ENCODE data around the gene SLC1A6.
"Not testable (repeated sequence)": the region's sequence is repeated elsewhere in the genome, so short reads cannot be mapped to it uniquely, and the experiment has no call there.

SLC1A6 gene

DNA sequence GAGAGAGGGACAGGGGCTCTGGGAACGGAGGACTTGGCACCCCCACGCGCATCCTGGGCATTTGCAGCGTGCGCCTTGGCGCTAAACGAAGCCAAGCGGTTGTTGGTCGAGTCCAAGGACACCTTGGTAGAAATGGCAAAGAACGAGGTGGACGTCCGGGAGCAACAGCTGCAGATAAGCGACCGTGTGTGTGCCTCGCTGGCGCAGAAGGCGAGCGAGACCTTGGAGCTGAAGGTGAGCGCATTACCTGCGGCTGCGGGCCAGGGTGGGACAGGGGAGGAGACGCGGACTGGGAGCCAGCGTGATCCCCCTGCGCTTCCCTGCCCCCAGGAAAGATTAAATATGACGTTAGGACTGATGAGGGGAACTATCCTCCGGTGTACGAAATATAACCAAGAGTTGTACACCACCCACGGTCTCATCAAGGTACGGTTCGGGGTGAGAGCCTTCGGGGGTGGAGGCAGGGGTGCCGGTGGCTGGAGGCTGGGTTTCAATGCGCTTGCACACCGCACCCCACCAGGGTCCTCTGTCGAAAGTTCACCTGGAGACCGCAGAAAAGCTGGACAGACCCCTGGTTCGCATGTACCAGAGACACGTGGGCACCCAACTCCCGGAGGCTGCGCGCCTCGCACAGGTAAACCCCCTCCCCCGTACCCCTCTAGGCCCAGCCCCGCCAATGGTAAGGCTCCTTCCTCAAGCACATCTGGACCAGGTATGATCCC, 41.8 kb upstream of the SLC1A6 start:
- Histone ChIP-seq H3K27me3 (ENCODE audit: insufficient read depth, low read depth) (peaks cover 3% of the 10 kb centered on the region; the same call in 1 of the 2 replicates), H3K27ac (no peak overlapping the region), H3K4me2 (no peak overlapping the region), H3K36me3 (ENCODE audit: insufficient read depth) (no peaks in the 10 kb centered on the region), H3K4me1 (ENCODE audit: low read depth, poor library complexity, severe bottlenecking) (no peaks in the 10 kb centered on the region), H3K9ac (no peak overlapping the region), H4K20me1 (ENCODE audit: insufficient read depth) (no peaks in the 10 kb centered on the region), H2AFZ (ENCODE audit: low read depth) (no peak overlapping the region), H3K4me3 (IDR thresholded peaks at IDR 0.05; ENCODE audit: insufficient read depth, low read depth, low read length) (no peak overlapping the region), H3K79me2 (ENCODE audit: insufficient read depth, low read depth) (no peaks in the 10 kb centered on the region)
- TF ChIP-seq, protein P1, sequence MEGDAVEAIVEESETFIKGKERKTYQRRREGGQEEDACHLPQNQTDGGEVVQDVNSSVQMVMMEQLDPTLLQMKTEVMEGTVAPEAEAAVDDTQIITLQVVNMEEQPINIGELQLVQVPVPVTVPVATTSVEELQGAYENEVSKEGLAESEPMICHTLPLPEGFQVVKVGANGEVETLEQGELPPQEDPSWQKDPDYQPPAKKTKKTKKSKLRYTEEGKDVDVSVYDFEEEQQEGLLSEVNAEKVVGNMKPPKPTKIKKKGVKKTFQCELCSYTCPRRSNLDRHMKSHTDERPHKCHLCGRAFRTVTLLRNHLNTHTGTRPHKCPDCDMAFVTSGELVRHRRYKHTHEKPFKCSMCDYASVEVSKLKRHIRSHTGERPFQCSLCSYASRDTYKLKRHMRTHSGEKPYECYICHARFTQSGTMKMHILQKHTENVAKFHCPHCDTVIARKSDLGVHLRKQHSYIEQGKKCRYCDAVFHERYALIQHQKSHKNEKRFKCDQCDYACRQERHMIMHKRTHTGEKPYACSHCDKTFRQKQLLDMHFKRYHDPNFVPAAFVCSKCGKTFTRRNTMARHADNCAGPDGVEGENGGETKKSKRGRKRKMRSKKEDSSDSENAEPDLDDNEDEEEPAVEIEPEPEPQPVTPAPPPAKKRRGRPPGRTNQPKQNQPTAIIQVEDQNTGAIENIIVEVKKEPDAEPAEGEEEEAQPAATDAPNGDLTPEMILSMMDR (conservative IDR thresholded peaks at IDR 0.05; ENCODE audit: low read depth, low read length): no peak

DNA sequence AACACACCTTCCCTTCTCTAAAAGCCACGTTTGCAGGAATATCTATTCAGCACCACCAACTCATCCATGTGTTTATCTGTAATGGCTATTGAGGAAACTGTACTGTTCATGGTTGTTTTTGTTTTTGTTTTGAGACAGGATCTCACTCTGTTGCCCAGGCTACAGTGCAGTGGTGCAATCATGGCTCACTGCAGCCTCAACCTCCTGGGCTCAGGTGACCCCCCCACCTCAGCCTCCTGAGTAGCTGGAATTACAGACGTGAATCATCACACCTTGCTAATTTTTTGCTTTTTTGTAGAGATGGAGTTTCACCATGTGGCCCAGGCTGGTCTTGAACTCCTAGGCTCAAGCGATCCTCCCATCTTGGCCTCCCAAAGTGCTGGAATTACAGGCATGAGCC, 39.2 kb upstream of the SLC1A6 start:
- H3K4me2 ChIP-seq; H3K27me3 ChIP-seq (ENCODE audit: insufficient read depth, low read depth); H3K9ac ChIP-seq; H3K4me3 ChIP-seq (IDR thresholded peaks at IDR 0.05; ENCODE audit: insufficient read depth, low read depth, low read length); H3K27ac ChIP-seq; H3K36me3 ChIP-seq (ENCODE audit: insufficient read depth); H3K4me1 ChIP-seq (ENCODE audit: low read depth, poor library complexity, severe bottlenecking); H3K79me2 ChIP-seq (ENCODE audit: insufficient read depth, low read depth); H2AFZ ChIP-seq (ENCODE audit: low read depth); H4K20me1 ChIP-seq (ENCODE audit: insufficient read depth): not testable (repeated sequence)

DNA sequence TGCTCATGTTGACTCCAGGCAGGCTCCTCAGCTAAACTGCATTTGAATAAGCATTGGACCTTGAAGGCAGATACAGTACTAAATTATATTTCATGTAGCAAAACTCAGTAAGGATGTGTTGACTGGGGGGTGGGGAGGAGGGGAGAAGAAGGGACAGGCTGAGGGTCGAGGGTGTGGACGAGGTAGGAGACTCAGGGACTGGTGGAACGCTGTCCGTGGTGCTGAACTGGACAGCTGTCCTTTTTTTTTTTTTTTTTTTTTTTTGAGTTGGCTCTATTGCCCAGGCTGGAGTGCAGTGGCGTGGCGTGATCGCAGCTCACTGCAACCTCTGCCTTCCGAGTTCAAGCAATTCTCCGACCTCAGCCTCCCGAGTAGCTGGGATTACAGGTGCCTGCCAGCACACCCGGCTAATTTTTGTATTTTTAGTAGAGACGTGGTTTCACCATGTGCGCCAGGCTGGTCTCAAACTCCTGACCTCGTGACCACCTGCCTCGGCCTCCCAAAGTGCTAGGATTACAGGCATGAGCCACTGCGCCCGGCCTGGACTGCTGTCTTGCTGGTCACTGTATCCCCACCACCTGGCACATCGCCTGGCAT, 36.4 kb upstream of the SLC1A6 start:
- H3K9ac ChIP-seq: no peak overlapping the region
- H3K79me2 ChIP-seq (ENCODE audit: insufficient read depth, low read depth): no peaks in the 10 kb centered on the region
- no peak overlapping the region for H2AFZ ChIP-seq (ENCODE audit: low read depth)
- H3K4me1 ChIP-seq (ENCODE audit: low read depth, poor library complexity, severe bottlenecking): no peaks in the 10 kb centered on the region
- TF ChIP-seq, protein P1 (conservative IDR thresholded peaks at IDR 0.05; ENCODE audit: low read depth, low read length): no peak
- no peaks in the 10 kb centered on the region for H3K36me3 ChIP-seq (ENCODE audit: insufficient read depth)
- no peak overlapping the region for H3K4me2 ChIP-seq
- H3K4me3 ChIP-seq (IDR thresholded peaks at IDR 0.05; ENCODE audit: insufficient read depth, low read depth, low read length): no peak overlapping the region
- H3K27ac ChIP-seq: no peak overlapping the region
- no peaks in the 10 kb centered on the region for H4K20me1 ChIP-seq (ENCODE audit: insufficient read depth)
- no peaks in the 10 kb centered on the region; the same call in 1 of the 2 replicates for H3K27me3 ChIP-seq (ENCODE audit: insufficient read depth, low read depth)

DNA sequence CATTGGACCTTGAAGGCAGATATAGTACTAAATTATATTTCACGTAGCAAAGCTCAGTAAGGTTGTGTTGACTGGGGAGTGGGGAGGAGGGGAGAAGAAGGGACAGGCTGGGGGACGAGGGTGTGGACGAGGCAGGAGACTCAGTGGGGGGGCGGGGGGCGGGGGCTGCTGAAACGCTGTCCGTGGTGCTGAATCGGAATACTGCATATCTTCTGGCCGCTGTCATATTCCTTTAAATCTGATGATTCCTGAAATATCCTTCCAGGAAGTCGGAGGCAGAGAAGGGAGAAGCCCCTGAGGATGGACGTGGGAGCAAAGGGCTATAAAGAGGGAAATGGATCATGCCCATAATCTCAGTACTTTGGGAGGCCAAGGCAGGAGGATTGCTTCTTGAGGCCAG, 34.9 kb upstream of the SLC1A6 start:
- Histone ChIP-seq H2AFZ (ENCODE audit: low read depth) (no peak overlapping the region), H3K4me3 (IDR thresholded peaks at IDR 0.05; ENCODE audit: insufficient read depth, low read depth, low read length) (no peak overlapping the region), H3K27me3 (ENCODE audit: insufficient read depth, low read depth) (no peaks in the 10 kb centered on the region; the same call in 1 of the 2 replicates), H3K4me2 (no peak overlapping the region), H3K79me2 (ENCODE audit: insufficient read depth, low read depth) (no peaks in the 10 kb centered on the region), H3K27ac (no peak overlapping the region), H4K20me1 (ENCODE audit: insufficient read depth) (no peaks in the 10 kb centered on the region), H3K36me3 (ENCODE audit: insufficient read depth) (no peaks in the 10 kb centered on the region), H3K4me1 (ENCODE audit: low read depth, poor library complexity, severe bottlenecking) (no peaks in the 10 kb centered on the region), H3K9ac (no peak overlapping the region)
- TF ChIP-seq, protein P1 (conservative IDR thresholded peaks at IDR 0.05; ENCODE audit: low read depth, low read length): no peak
